Liver (tissue), 9 donors: Measurements from ENCODE around the gene PAPPA. TPM values are rescaled to one million over a fixed set of nuclear protein-coding genes. Genes with fewer than 3 reads are reported as not detected.

Source experiments
- DNase-seq: peaks from one replicate; pipeline ENCODE4 v3.0.0-alpha.2; 2017; ENCODE audit warnings: low spot score
- H3K27ac ChIP-seq, 2 donors: one replicate each; pipeline ENCODE4 v1.7.0; 2013; ENCODE audit warnings: inconsistent platforms in 2 of 2, low read length in 2 of 2, control low read depth in 1 of 2, low read depth in 1 of 2, mild to moderate bottlenecking in 1 of 2
- H3K27me3 ChIP-seq, 4 donors: one replicate each; pipeline versions ENCODE4 v1.6.1 to v1.7.0; 2013; ENCODE audit warnings: low read length in 3 of 4, inconsistent platforms in 1 of 4, mild to moderate bottlenecking in 1 of 4, moderate library complexity in 1 of 4; ENCODE audit not compliant: control insufficient read depth in 4 of 4, insufficient read depth in 4 of 4
- H3K36me3 ChIP-seq, 4 donors: one replicate each; pipeline versions ENCODE4 v1.6.1 to v1.7.0; 2013; ENCODE audit warnings: low read length in 3 of 4, mild to moderate bottlenecking in 3 of 4, low read depth in 1 of 4, moderate library complexity in 1 of 4; ENCODE audit not compliant: control insufficient read depth in 4 of 4, insufficient read depth in 3 of 4
- H3K4me1 ChIP-seq, 4 donors: one replicate each; pipeline versions ENCODE4 v1.6.1 to v1.7.0; 2013; ENCODE audit warnings: low read length in 3 of 4, mild to moderate bottlenecking in 3 of 4, moderate library complexity in 1 of 4; ENCODE audit not compliant: control insufficient read depth in 4 of 4, insufficient read depth in 4 of 4
- H3K4me3 ChIP-seq, 3 donors: one replicate each; pipeline versions ENCODE4 v1.6.1 to v1.7.0; 2013; ENCODE audit warnings: low read length in 3 of 3, control low read depth in 1 of 3, low read depth in 1 of 3, mild to moderate bottlenecking in 1 of 3
- H3K9ac ChIP-seq, 2 donors: one replicate each; pipeline ENCODE4 v1.7.0; 2013; ENCODE audit warnings: low read length in 2 of 2, mild to moderate bottlenecking in 2 of 2, moderate library complexity in 2 of 2, control low read depth in 1 of 2, low read depth in 1 of 2
- H3K9me3 ChIP-seq, 4 donors: one replicate each; pipeline versions ENCODE4 v1.6.1 to v1.7.0; 2013; ENCODE audit warnings: low read length in 3 of 4; ENCODE audit not compliant: control insufficient read depth in 4 of 4
- ATF3 ChIP-seq: IDR thresholded peaks from 2 replicates; pipeline ENCODE4 v1.6.1; 2016; ENCODE audit warnings: antibody characterized with exemption
- CTCF ChIP-seq: fragments of 150-350 bp; IDR thresholded peaks from 2 replicates; pipeline ENCODE4 v1.5.1; 2017; ENCODE audit warnings: improper control_type of control experiment, low read depth, low read length; ENCODE audit not compliant: missing input control
- EGR1 ChIP-seq, 2 donors: IDR thresholded peaks; 2 replicates each; pipeline ENCODE4 v1.6.1; 2016 to 2018; ENCODE audit warnings: antibody characterized with exemption in 2 of 2, low read depth in 2 of 2
- FOXA1 ChIP-seq: IDR thresholded peaks from 2 replicates; pipeline ENCODE4 v1.6.1; 2016; ENCODE audit warnings: antibody characterized with exemption
- FOXA2 ChIP-seq: IDR thresholded peaks from 2 replicates; pipeline ENCODE4 v1.6.1; 2016; ENCODE audit warnings: antibody characterized with exemption
- GABPA ChIP-seq, 2 donors: IDR thresholded peaks in 1 of 2; conservative IDR thresholded peaks in 1 of 2; 2 replicates each; pipeline ENCODE4 v1.6.1; 2016; ENCODE audit warnings: antibody characterized with exemption in 2 of 2, mild to moderate bottlenecking in 1 of 2, moderate library complexity in 1 of 2
- HNF4A ChIP-seq, 2 donors: conservative IDR thresholded peaks; 2 replicates each; pipeline ENCODE4 v1.6.1; 2016; ENCODE audit warnings: antibody characterized with exemption in 2 of 2, mild to moderate bottlenecking in 2 of 2
- JUND ChIP-seq, 2 donors: IDR thresholded peaks; 2 replicates each; pipeline ENCODE4 v1.6.1; 2016; ENCODE audit warnings: antibody characterized with exemption in 2 of 2
- MAX ChIP-seq: IDR thresholded peaks from 2 replicates; pipeline ENCODE4 v1.6.1; 2016; ENCODE audit warnings: antibody characterized with exemption
- NR2F2 ChIP-seq: IDR thresholded peaks from 2 replicates; pipeline ENCODE4 v1.6.1; 2016; ENCODE audit warnings: antibody characterized with exemption
- RAD21 ChIP-seq, 2 donors: IDR thresholded peaks; 2 replicates each; pipeline ENCODE4 v1.6.1; 2016; ENCODE audit warnings: antibody characterized with exemption in 2 of 2, mild to moderate bottlenecking in 2 of 2
- REST ChIP-seq: IDR thresholded peaks from 2 replicates; pipeline ENCODE4 v1.6.1; 2016; ENCODE audit warnings: antibody characterized with exemption, mild to moderate bottlenecking
- RXRA ChIP-seq, 2 donors: IDR thresholded peaks; 2 replicates each; pipeline ENCODE4 v1.6.1; 2017 to 2018; ENCODE audit warnings: antibody characterized with exemption in 2 of 2, mild to moderate bottlenecking in 1 of 2
- SP1 ChIP-seq: IDR thresholded peaks from 2 replicates; pipeline ENCODE4 v1.6.1; 2018; ENCODE audit warnings: antibody characterized with exemption, mild to moderate bottlenecking
- TAF1 ChIP-seq: conservative IDR thresholded peaks from 2 replicates; pipeline ENCODE4 v1.6.1; 2016; ENCODE audit warnings: antibody characterized with exemption, mild to moderate bottlenecking
- ZBTB33 ChIP-seq: IDR thresholded peaks from 2 replicates; pipeline ENCODE4 v1.6.1; 2016; ENCODE audit warnings: antibody characterized with exemption
- WGBS: extraction: QIAGEN DNeasy Blood & Tissue Kit; methylation state at CpG from one replicate; pipeline ENCODE4 v1.1.7; 2013; 5-methylcytosine and 5-hydroxymethylcytosine counted together
- polyA plus RNA-seq, 2 donors: library from polyadenylated mRNA; stranded (reverse) in 1 of 2; unstranded in 1 of 2; fragments of 200-250 nt in 1 of 2; fragments of >200 nt in 1 of 2; fragmentation: Nextera tagmentation in 1 of 2; extraction: Ambion mirVana in 1 of 2; gene quantifications; one replicate each; pipeline versions ENCODE4 v1.2.1 to v1.2.3, GENCODE V29; 2013 to 2015
- total RNA-seq, 2 donors: library from RNA; depleted of rRNA; stranded (reverse); fragments of >200 nt; gene quantifications; one replicate each; pipeline ENCODE4 v1.2.3, GENCODE V29; 2014
- donor health status: healthy.
- donor health status: healthy.
- donor health status: healthy.
- donor health status: healthy.
- donor health status: healthy.

The PAPPA gene
- total and polyA plus RNA-seq, 4 donors: 0.03 to 0.33 (median 0.20) TPM

- Histone ChIP-seq H3K36me3 (no peaks in the 10 kb centered on the region), H3K9ac (no peak overlapping the region), H3K4me3 (no peak overlapping the region), H3K4me1 (no peaks in the 10 kb centered on the region), H3K9me3 (no peaks in the 10 kb centered on the region), H3K27ac (no peak overlapping the region), H3K27me3 (no peaks in the 10 kb centered on the region)
- no peak for DNase-seq
- 66% methylated on average over 5 of the region's 5 CpGs for WGBS
- TF ChIP-seq ATF3: no peak
- TF ChIP-seq TAF1: no peak
- TF ChIP-seq ZBTB33: no peak
- no peak for TF ChIP-seq JUND (IDR thresholded peaks at IDR 0.05)
- no peak for TF ChIP-seq GABPA (IDR thresholded peaks at IDR 0.05 in 1 of 2, conservative IDR thresholded peaks at IDR 0.05 in 1 of 2)
- TF ChIP-seq NR2F2: no peak
- no peak for TF ChIP-seq SP1
- TF ChIP-seq HNF4A (conservative IDR thresholded peaks at IDR 0.05): no peak
- no peak for TF ChIP-seq RAD21 (IDR thresholded peaks at IDR 0.05)
Measured at GRCh38 chr9:116251366-116251765, 97.8 kb downstream of the PAPPA start.

GRCh38 chr9:116260531-116260930 is 106.9 kb downstream of the PAPPA start:
- H3K36me3 ChIP-seq: no peaks in the 10 kb centered on the region
- H3K4me1 ChIP-seq: no peaks in the 10 kb centered on the region
- H3K27ac ChIP-seq: no peak overlapping the region
- no peak for DNase-seq
- 70% methylated on average over 2 of the region's 2 CpGs for WGBS
- no peaks in the 10 kb centered on the region for H3K9me3 ChIP-seq
- TF ChIP-seq FOXA2 (no peak), FOXA1 (no peak), SP1 (no peak), REST (no peak), NR2F2 (no peak), MAX (no peak), RXRA (IDR thresholded peaks at IDR 0.05) (no peak), CTCF (no peak), EGR1 (IDR thresholded peaks at IDR 0.05; ENCODE audit: low read depth in 2 of 2) (no peak)
- no peak overlapping the region for H3K9ac ChIP-seq
- no peak overlapping the region for H3K4me3 ChIP-seq
- no peaks in the 10 kb centered on the region for H3K27me3 ChIP-seq
